B cell (primary cell): ENCODE measurements around the gene CBX3. TPM values are rescaled to one million over a fixed set of nuclear protein-coding genes. Genes with fewer than 3 reads are reported as not detected.

Source experiments
- ATAC-seq: fragments of 200-7000 bp; cut with Tn5 transposase; one replicate; pipeline ENCODE4 v1.10.0; 2021; ENCODE audit warnings: low read depth, mild to moderate bottlenecking, moderate number of reproducible peaks, moderate library complexity
- CTCF ChIA-PET: fragments of 350-600 bp; sonication (Branson Sonifier 250); formaldehyde crosslinking; loops from one replicate; lab custom pipeline; 2021; ENCODE audit warnings: antibody characterized with exemption, inconsistent platforms; lab: Charles Lee
- POLR2A ChIA-PET: fragments of 350-600 bp; sonication (Branson Sonifier 250); formaldehyde crosslinking; loops from one replicate; lab custom pipeline; 2021; ENCODE audit warnings: antibody characterized with exemption; lab: Charles Lee
- DNase-seq: peaks from one replicate; pipeline ENCODE4 v3.0.0; 2013
- H2AFZ ChIP-seq: 2 replicates; pipeline ENCODE4 v1.6.1; 2012; ENCODE audit warnings: mild to moderate bottlenecking, low read depth, low read length; ENCODE audit not compliant: insufficient read depth, poor library complexity, severe bottlenecking
- H3K27ac ChIP-seq, 2 donors: 1 replicate in 1 of 2; 2 replicates in 1 of 2; pipeline ENCODE4 v1.5.1; 2012 to 2013; ENCODE audit warnings: low read length in 2 of 2, mild to moderate bottlenecking in 2 of 2, moderate library complexity in 1 of 2
- H3K27me3 ChIP-seq, 4 experiments: fragments of 200-600 bp in 1 of 4; sonication (generic) in 1 of 4; replicated peaks in 1 of 4; 1 replicate in 2 of 4; 2 replicates in 2 of 4; pipeline versions ENCODE4 v1.6.1 to v1.7.0; 2013 to 2016; ENCODE audit warnings: low read length in 3 of 4, mild to moderate bottlenecking in 2 of 4, mixed read lengths in 1 of 4, moderate library complexity in 1 of 4; ENCODE audit not compliant: insufficient read depth in 4 of 4, control insufficient read depth in 3 of 4; ENCODE audit errors: control extremely low read depth in 1 of 4
- H3K36me3 ChIP-seq, 2 experiments: replicated peaks in 1 of 2; 1 replicate in 1 of 2; 2 replicates in 1 of 2; pipeline versions ENCODE4 v1.6.1 to v1.7.1; 2013; ENCODE audit warnings: low read length in 1 of 2; ENCODE audit not compliant: insufficient read depth in 2 of 2, control insufficient read depth in 1 of 2; ENCODE audit errors: control extremely low read depth in 1 of 2, extremely low read depth in 1 of 2
- H3K4me1 ChIP-seq, 2 donors: fragments of 200-600 bp in 1 of 2; sonication (generic) in 1 of 2; 1 replicate in 1 of 2; 2 replicates in 1 of 2; pipeline versions ENCODE4 v1.5.1 to v1.6.1; 2013 to 2017; ENCODE audit warnings: low read length in 2 of 2; ENCODE audit not compliant: control insufficient read depth in 2 of 2, insufficient read depth in 2 of 2
- H3K4me2 ChIP-seq: replicated peaks from 2 replicates; pipeline ENCODE3; 2012; ENCODE audit warnings: mild to moderate bottlenecking, low read depth, low read length; ENCODE audit not compliant: poor library complexity, severe bottlenecking
- H3K4me3 ChIP-seq, 5 experiments: fragments of 200-600 bp in 1 of 5; sonication (generic) in 1 of 5; 1 replicate in 3 of 5; 2 replicates in 2 of 5; pipeline versions ENCODE4 v1.5.1 to v1.7.0; 2011 to 2016; ENCODE audit warnings: low read length in 4 of 5, mild to moderate bottlenecking in 4 of 5, low read depth in 2 of 5, control low read depth in 1 of 5, moderate library complexity in 1 of 5; ENCODE audit not compliant: insufficient read depth in 1 of 5; ENCODE audit errors: control extremely low read depth in 1 of 5, extremely low read depth in 1 of 5
- H3K79me2 ChIP-seq: fragments of 200-600 bp; sonication (generic); one replicate; pipeline ENCODE4 v1.6.0; 2016; ENCODE audit warnings: low read length; ENCODE audit not compliant: control insufficient read depth, insufficient read depth
- H3K9ac ChIP-seq: fragments of 200-600 bp; sonication (generic); 2 replicates; pipeline ENCODE4 v1.6.1; 2017; ENCODE audit warnings: mild to moderate bottlenecking, low read length, moderate library complexity
- H3K9me3 ChIP-seq, 3 donors: one replicate each; pipeline versions ENCODE4 v1.6.1 to v1.7.1; 2013; ENCODE audit warnings: low read length in 2 of 3; ENCODE audit not compliant: control insufficient read depth in 2 of 3, insufficient read depth in 1 of 3; ENCODE audit errors: control extremely low read depth in 1 of 3
- H4K20me1 ChIP-seq: 2 replicates; pipeline ENCODE4 v1.6.0; 2012; ENCODE audit warnings: mild to moderate bottlenecking, low read length; ENCODE audit not compliant: insufficient read depth, control insufficient read depth, poor library complexity, severe bottlenecking
- H3K27ac Mint-ChIP-seq: one replicate; pipeline ENCODE4 v1.8.0; 2021; ENCODE audit warnings: mixed read lengths
- H3K27me3 Mint-ChIP-seq: one replicate; pipeline ENCODE4 v1.8.0; 2021; ENCODE audit warnings: mixed read lengths
- H3K4me1 Mint-ChIP-seq: one replicate; pipeline ENCODE4 v1.8.0; 2021; ENCODE audit warnings: mixed read lengths
- H3K4me3 Mint-ChIP-seq: one replicate; pipeline ENCODE4 v1.8.0; 2021; ENCODE audit warnings: mixed read lengths
- H3K9me3 Mint-ChIP-seq: one replicate; pipeline ENCODE4 v1.8.0; 2022; ENCODE audit warnings: mixed read lengths; ENCODE audit not compliant: insufficient read depth
- CTCF ChIP-seq: fragments of 200-600 bp; IDR thresholded peaks from one replicate; pipeline ENCODE4 v1.8.0; 2022; ENCODE audit warnings: antibody characterized with exemption, mild to moderate bottlenecking
- EZH2 ChIP-seq: IDR thresholded peaks from 2 replicates; pipeline ENCODE4 v1.6.1; 2012; ENCODE audit warnings: borderline replicate concordance, low read depth, mild to moderate bottlenecking, moderate library complexity, low read length; ENCODE audit not compliant: insufficient read depth, poor library complexity, severe bottlenecking
- WGBS: methylation state at CpG from one replicate; pipeline ENCODE4 v1.1.5; 2013; ENCODE audit warnings: missing lambda C conversion rate; ENCODE audit not compliant: insufficient coverage; 5-methylcytosine and 5-hydroxymethylcytosine counted together
- intact Hi-C: fragments of 100-400 bp; cut with micrococcal nuclease; formaldehyde crosslinking; loops from one replicate; pipeline ENCODE4 v1.10.0; 2022
- polyA plus RNA-seq: library from polyadenylated mRNA; depleted of rRNA; stranded (reverse); fragments of >200 nt; gene quantifications from 2 replicates; pipeline ENCODE4 v1.2.3, GENCODE V29; 2012
- total RNA-seq, 2 donors: library from RNA; stranded (reverse); fragments of 120-200 nt in 1 of 2; gene quantifications; 1 replicate in 1 of 2; 2 replicates in 1 of 2; pipeline versions ENCODE4 v1.2.3 to v1.2.4, GENCODE V29; 2013 to 2022

The CBX3 gene
- total and polyA plus RNA-seq, 2 donors (not counting 1 experiment from before 2014, with no cell fraction given) = 43.9 to 126 TPM

DNA sequence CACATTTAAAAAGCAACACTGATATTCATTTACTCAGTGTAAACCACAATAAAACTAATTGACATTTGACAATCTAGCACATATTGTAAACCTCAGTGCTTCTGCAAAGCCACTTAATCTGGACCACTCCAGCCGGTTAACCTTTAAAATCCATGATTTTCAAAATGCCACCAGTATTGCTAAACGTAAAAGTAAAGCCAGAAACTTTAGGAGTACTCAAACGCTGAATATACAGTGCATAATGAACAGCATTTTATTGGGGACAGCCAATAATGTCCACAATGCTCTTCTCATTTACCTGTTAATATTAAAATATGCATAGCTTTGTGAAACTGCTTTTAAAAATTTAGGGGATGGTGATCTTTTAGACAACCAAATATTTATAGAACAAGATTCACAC, 11.8 kb upstream of the CBX3 start:
- ChIA-PET POLR2A (interaction anchor here (3.7 kb wide), 1 partner anchor 10 kb away, joined by 15 read pairs; the partner anchor contains the start of genes CBX3 and HNRNPA2B1), CTCF (interaction anchor here (0.5 to 3.3 kb wide), 4 partner anchors 9 to 931 kb away, joined by 10 to 33 read pairs (median 17); no protein-coding TSS in a partner anchor)
- intact Hi-C loops = loop anchor here (1.0 to 10.0 kb wide), 3 partner anchors 8 to 975 kb away; partner anchors contain the start of gene HOXA9
- H3K79me2 ChIP-seq = peaks cover 42% of the 10 kb centered on the region
- H3K27me3 Mint-ChIP-seq = no peaks in the 10 kb centered on the region
- 85% methylated on average over 3 of the region's 3 CpGs for WGBS
- peaks cover 35 to 36% of the 10 kb centered on the region in 2 donors for H3K4me1 ChIP-seq
- H2AFZ ChIP-seq = no peak overlapping the region
- no peak overlapping the region for H3K9ac ChIP-seq
- no peaks in the 10 kb centered on the region for H3K9me3 ChIP-seq
- peaks cover 90% of the 10 kb centered on the region for H3K4me1 Mint-ChIP-seq
- H3K4me3 ChIP-seq = no peak overlapping the region
- H3K27ac Mint-ChIP-seq = no peak overlapping the region
- peaks cover 6 to 63% of the 10 kb centered on the region in 2 experiments for H3K36me3 ChIP-seq
- H3K27me3 ChIP-seq = no peaks in the 10 kb centered on the region
- no peaks in the 10 kb centered on the region for H3K9me3 Mint-ChIP-seq
- DNase-seq (no peak), ATAC-seq (no peak)
- H4K20me1 ChIP-seq = peaks cover 69% of the 10 kb centered on the region
- no peak for TF ChIP-seq CTCF
- no peak for TF ChIP-seq EZH2
- H3K27ac ChIP-seq = no peak overlapping the region
- H3K4me2 ChIP-seq = no peak overlapping the region
- no peak overlapping the region for H3K4me3 Mint-ChIP-seq

DNA sequence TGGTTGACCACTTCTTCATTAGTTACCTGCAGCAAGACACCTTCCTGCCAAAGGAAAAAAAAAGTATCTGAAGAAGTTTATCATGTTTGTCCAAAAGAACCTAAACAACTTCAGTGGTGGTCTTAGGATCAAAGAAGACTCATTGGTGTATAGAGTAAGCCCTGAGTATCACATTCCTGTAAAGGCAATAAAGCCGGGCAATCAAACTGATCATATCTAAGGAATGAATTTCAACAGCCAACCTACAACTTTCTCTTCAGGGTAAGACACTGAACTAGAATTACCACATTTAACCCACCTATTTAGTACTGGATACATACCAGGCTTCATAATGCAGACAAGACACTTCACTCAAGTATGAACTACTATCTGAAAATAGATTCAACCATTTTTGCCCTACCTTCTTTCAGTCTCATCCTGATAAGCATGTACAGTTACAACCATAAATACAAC, 11.1 kb upstream of the CBX3 start:
- no CpG with 5 or more reads among the region's 1 CpG for WGBS
- H3K9me3 ChIP-seq = no peaks in the 10 kb centered on the region
- no peak overlapping the region for H3K9ac ChIP-seq
- peaks cover 76% of the 10 kb centered on the region for H4K20me1 ChIP-seq
- Mint-ChIP-seq H3K4me3 (no peak overlapping the region), H3K4me1 (peaks cover 88% of the 10 kb centered on the region), H3K27ac (no peak overlapping the region), H3K27me3 (no peaks in the 10 kb centered on the region), H3K9me3 (no peaks in the 10 kb centered on the region)
- H3K4me3 ChIP-seq = no peak overlapping the region
- no peak overlapping the region for H3K4me2 ChIP-seq
- H3K27me3 ChIP-seq = no peaks in the 10 kb centered on the region
- TF ChIP-seq CTCF = no peak
- no peak for TF ChIP-seq EZH2
- H3K79me2 ChIP-seq = peaks cover 50% of the 10 kb centered on the region
- CTCF ChIA-PET = interaction anchor here (1.7 to 5.1 kb wide), 4 partner anchors 39 to 295 kb away, joined by 5 to 50 read pairs (median 8); partner anchors contain the start of gene NFE2L3
- POLR2A ChIA-PET = interaction anchor here (3.7 kb wide), 1 partner anchor 10 kb away, joined by 15 read pairs; the partner anchor contains the start of genes CBX3 and HNRNPA2B1
- no peak for ATAC-seq
- H2AFZ ChIP-seq = no peak overlapping the region
- intact Hi-C loops = loop anchor here (10.0 kb wide), 1 partner anchor 974 kb away; the partner anchor contains the start of gene HOXA9
- H3K36me3 ChIP-seq = peaks cover 6 to 70% of the 10 kb centered on the region in 2 experiments
- H3K4me1 ChIP-seq = peaks cover 38 to 43% of the 10 kb centered on the region in 2 donors
- no peak overlapping the region for H3K27ac ChIP-seq
- peak; percentile 23 for DNase-seq
